ENCODE measurements around the gene TTLL5. TPM values are rescaled to one million over a fixed set of nuclear protein-coding genes. Genes with fewer than 3 reads are reported as not detected.
"Not testable (repeated sequence)": the region's sequence is repeated elsewhere in the genome, so short reads cannot be mapped to it uniquely, and the experiment has no call there.

The TTLL5 gene
- total RNA-seq, 1 experiment from 2014 or later, result 35.7 TPM

DNA sequence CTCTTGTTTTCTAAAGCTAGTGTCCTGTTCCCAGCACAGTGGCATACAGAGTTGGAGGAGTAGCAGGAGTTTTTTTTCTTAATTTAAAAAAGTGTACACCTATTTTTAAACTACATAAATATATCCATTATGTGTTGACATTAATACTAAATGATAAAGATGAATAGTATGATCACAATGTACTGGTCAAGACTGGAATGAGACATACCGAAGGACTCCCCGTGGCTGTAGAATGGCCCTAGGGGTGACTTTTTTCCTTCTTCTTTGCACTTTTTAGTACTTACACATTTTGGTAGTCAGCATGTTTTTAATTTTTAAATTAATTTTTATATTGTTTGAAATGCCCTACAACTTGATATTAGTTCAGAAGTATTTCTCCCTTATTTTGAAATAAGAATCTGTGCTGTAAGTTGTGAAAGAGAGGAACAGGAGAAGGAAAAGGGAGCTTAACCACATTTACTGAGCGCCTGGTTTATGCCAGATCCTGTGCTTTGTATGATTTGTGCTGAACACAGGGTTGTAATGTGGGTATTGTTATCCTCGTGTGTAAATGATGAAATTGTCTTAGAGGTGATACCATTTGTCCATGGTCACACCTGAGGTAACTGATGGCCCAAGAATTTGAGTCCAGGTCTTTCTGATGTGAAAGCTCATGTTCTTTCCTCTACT lies 184.2 kb downstream of the TTLL5 start:
- H2BK15ac ChIP-seq (ENCODE audit: low read depth, low read length), result no peak overlapping the region
- no peak overlapping the region for H2BK20ac ChIP-seq (ENCODE audit: low read depth, low read length, poor library complexity, severe bottlenecking)
- no peak overlapping the region for H2BK120ac ChIP-seq (ENCODE audit: low read depth, low read length, poor library complexity, severe bottlenecking)
- no peak overlapping the region for H3K14ac ChIP-seq (ENCODE audit: insufficient read depth, low read length)
- H3K4me3 Mint-ChIP-seq, result no peak overlapping the region
- H3K4me1 Mint-ChIP-seq, result peaks cover 20 to 26% of the 10 kb centered on the region in 2 experiments
- TF ChIP-seq, protein P1, sequence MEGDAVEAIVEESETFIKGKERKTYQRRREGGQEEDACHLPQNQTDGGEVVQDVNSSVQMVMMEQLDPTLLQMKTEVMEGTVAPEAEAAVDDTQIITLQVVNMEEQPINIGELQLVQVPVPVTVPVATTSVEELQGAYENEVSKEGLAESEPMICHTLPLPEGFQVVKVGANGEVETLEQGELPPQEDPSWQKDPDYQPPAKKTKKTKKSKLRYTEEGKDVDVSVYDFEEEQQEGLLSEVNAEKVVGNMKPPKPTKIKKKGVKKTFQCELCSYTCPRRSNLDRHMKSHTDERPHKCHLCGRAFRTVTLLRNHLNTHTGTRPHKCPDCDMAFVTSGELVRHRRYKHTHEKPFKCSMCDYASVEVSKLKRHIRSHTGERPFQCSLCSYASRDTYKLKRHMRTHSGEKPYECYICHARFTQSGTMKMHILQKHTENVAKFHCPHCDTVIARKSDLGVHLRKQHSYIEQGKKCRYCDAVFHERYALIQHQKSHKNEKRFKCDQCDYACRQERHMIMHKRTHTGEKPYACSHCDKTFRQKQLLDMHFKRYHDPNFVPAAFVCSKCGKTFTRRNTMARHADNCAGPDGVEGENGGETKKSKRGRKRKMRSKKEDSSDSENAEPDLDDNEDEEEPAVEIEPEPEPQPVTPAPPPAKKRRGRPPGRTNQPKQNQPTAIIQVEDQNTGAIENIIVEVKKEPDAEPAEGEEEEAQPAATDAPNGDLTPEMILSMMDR (conservative IDR thresholded peaks at IDR 0.05), result no peak
- no peak overlapping the region for H3K4ac ChIP-seq (ENCODE audit: low read depth, low read length)
- H3K23me2 ChIP-seq (ENCODE audit: insufficient read length, low read depth, low read length, poor library complexity, severe bottlenecking), result no peaks in the 10 kb centered on the region
- no peaks in the 10 kb centered on the region for H3K9me3 Mint-ChIP-seq
- H3K4me2 ChIP-seq (ENCODE audit: insufficient read depth, insufficient read length, low read length), result no peak overlapping the region
- no peaks in the 10 kb centered on the region for H3K79me2 ChIP-seq (ENCODE audit: insufficient read depth, low read length)
- DNase-seq, result no peak
- H4K5ac ChIP-seq (ENCODE audit: insufficient read length, low read depth, low read length), result no peak overlapping the region
- no peak overlapping the region for H3K23ac ChIP-seq (ENCODE audit: insufficient read length, low read depth, low read length)
- H2AK5ac ChIP-seq (ENCODE audit: insufficient read length, low read length), result no peak overlapping the region
- H3K79me1 ChIP-seq (ENCODE audit: insufficient read depth, low read depth, low read length, poor library complexity, severe bottlenecking), result no peaks in the 10 kb centered on the region
- no peak overlapping the region for H3K27ac Mint-ChIP-seq
- no peak overlapping the region for H4K91ac ChIP-seq (ENCODE audit: insufficient read length, low read depth, low read length)
- no peaks in the 10 kb centered on the region for H3K9me3 ChIP-seq (ENCODE audit: control insufficient read depth, low read depth, low read length)
- H3K56ac ChIP-seq (ENCODE audit: insufficient read length, low read depth, low read length), result no peak overlapping the region
- H3K9ac ChIP-seq (ENCODE audit: extremely low read depth, insufficient read length, low read length), result no peak overlapping the region
- no CpG with 5 or more reads among the region's 4 CpGs for WGBS (ENCODE audit: extremely low coverage, insufficient read length, low lambda C conversion rate)
- no peak overlapping the region for H4K8ac ChIP-seq (replicated peaks; ENCODE audit: insufficient read length, low read depth, low read length)
- no peak overlapping the region for H3T11ph ChIP-seq (ENCODE audit: low read length)
- H3K27ac ChIP-seq (ENCODE audit: insufficient read length, low read depth, low read length), result no peak overlapping the region
- no peak overlapping the region for H2AFZ ChIP-seq (ENCODE audit: low read length)
- no peaks in the 10 kb centered on the region for H4K20me1 ChIP-seq (ENCODE audit: control insufficient read depth, insufficient read depth, insufficient read length)
- no peak overlapping the region for H2BK5ac ChIP-seq (ENCODE audit: insufficient read length, low read length)
- no peaks in the 10 kb centered on the region for H3K27me3 Mint-ChIP-seq (ENCODE audit: low read depth)
- H3K18ac ChIP-seq (ENCODE audit: insufficient read length, low read depth, low read length), result no peak overlapping the region
- H3K4me1 ChIP-seq (ENCODE audit: insufficient read depth, low read length), result peaks cover 5% of the 10 kb centered on the region; the same call in 1 of the 2 replicates
- peaks cover 0 to 2% (median 0%) of the 10 kb centered on the region in 3 experiments; a peak in 4 of 7 replicates for H3K36me3 Mint-ChIP-seq (ENCODE audit: insufficient read depth in 1 of 3, low read depth in 3 of 3)
- H3K27me3 ChIP-seq (ENCODE audit: insufficient read depth, low read length), result no peaks in the 10 kb centered on the region
- H2BK12ac ChIP-seq (ENCODE audit: insufficient read length, low read depth, low read length), result no peak overlapping the region

DNA sequence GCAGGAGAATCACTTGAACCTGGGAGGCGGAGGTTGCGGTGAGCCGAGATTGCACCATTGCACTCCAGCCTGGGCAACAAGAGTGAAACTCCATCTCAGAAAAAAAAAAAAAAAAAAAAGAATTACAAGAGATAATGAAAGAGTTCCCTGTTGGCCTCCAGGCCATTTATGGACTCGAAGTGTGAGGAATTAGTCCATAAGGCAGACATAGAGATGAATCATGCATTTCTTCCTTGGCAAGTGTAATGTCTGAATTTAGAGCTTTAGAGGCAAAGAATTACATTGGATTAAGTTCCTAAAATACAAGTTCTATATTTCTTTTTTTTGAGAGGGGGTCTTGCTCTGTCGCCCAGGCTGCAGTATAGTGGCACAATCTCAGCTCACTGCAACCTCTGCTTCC lies 185.6 kb downstream of the TTLL5 start:
- H3T11ph ChIP-seq (ENCODE audit: low read length); H4K20me1 ChIP-seq (ENCODE audit: control insufficient read depth, insufficient read depth, insufficient read length); H2BK15ac ChIP-seq (ENCODE audit: low read depth, low read length); DNase-seq; H3K27me3 ChIP-seq (ENCODE audit: insufficient read depth, low read length); H3K56ac ChIP-seq (ENCODE audit: insufficient read length, low read depth, low read length); H3K14ac ChIP-seq (ENCODE audit: insufficient read depth, low read length); H3K27ac Mint-ChIP-seq; H3K4me1 ChIP-seq (ENCODE audit: insufficient read depth, low read length); H4K5ac ChIP-seq (ENCODE audit: insufficient read length, low read depth, low read length); H2BK120ac ChIP-seq (ENCODE audit: low read depth, low read length, poor library complexity, severe bottlenecking); H3K9ac ChIP-seq (ENCODE audit: extremely low read depth, insufficient read length, low read length); H3K23me2 ChIP-seq (ENCODE audit: insufficient read length, low read depth, low read length, poor library complexity, severe bottlenecking); H3K79me1 ChIP-seq (ENCODE audit: insufficient read depth, low read depth, low read length, poor library complexity, severe bottlenecking); H3K23ac ChIP-seq (ENCODE audit: insufficient read length, low read depth, low read length); H4K91ac ChIP-seq (ENCODE audit: insufficient read length, low read depth, low read length); H3K4ac ChIP-seq (ENCODE audit: low read depth, low read length); H2AK5ac ChIP-seq (ENCODE audit: insufficient read length, low read length); H3K36me3 Mint-ChIP-seq (ENCODE audit: insufficient read depth in 1 of 3, low read depth in 3 of 3); H3K18ac ChIP-seq (ENCODE audit: insufficient read length, low read depth, low read length); H2BK20ac ChIP-seq (ENCODE audit: low read depth, low read length, poor library complexity, severe bottlenecking); H2AFZ ChIP-seq (ENCODE audit: low read length); H3K79me2 ChIP-seq (ENCODE audit: insufficient read depth, low read length); H4K8ac ChIP-seq (replicated peaks; ENCODE audit: insufficient read length, low read depth, low read length); H2BK5ac ChIP-seq (ENCODE audit: insufficient read length, low read length); H3K4me2 ChIP-seq (ENCODE audit: insufficient read depth, insufficient read length, low read length); H3K9me3 ChIP-seq (ENCODE audit: control insufficient read depth, low read depth, low read length); H2BK12ac ChIP-seq (ENCODE audit: insufficient read length, low read depth, low read length); H3K27ac ChIP-seq (ENCODE audit: insufficient read length, low read depth, low read length); H3K4me3 Mint-ChIP-seq; H3K27me3 Mint-ChIP-seq (ENCODE audit: low read depth); H3K9me3 Mint-ChIP-seq: not testable (repeated sequence)
- H3K4me1 Mint-ChIP-seq, result peaks cover 10 to 14% of the 10 kb centered on the region in 2 experiments
- WGBS (ENCODE audit: extremely low coverage, insufficient read length, low lambda C conversion rate), result no CpG with 5 or more reads among the region's 5 CpGs
